HEK293T (cell line): ENCODE data around the gene COG3.

Source experiments
- ARNT ChIP-seq: fragments of 450-650 bp; IDR thresholded peaks from 2 replicates; pipeline ENCODE4 v1.6.1; 2017; ENCODE audit warnings: mild to moderate bottlenecking
- CTBP1 ChIP-seq: fragments of 450-650 bp; IDR thresholded peaks from 2 replicates; pipeline ENCODE4 v1.6.1; 2016; ENCODE audit warnings: borderline replicate concordance
- FOXA1 ChIP-seq: fragments of 450-650 bp; IDR thresholded peaks from 2 replicates; pipeline ENCODE4 v1.6.1; 2016; ENCODE audit warnings: mild to moderate bottlenecking
- FOXM1 ChIP-seq: fragments of 450-650 bp; IDR thresholded peaks from 2 replicates; pipeline ENCODE4 v1.6.1; 2017; ENCODE audit warnings: mild to moderate bottlenecking, borderline replicate concordance
- HDGF ChIP-seq: fragments of 450-650 bp; IDR thresholded peaks from 2 replicates; pipeline ENCODE4 v1.6.1; 2017; ENCODE audit warnings: antibody characterized with exemption, borderline replicate concordance
- L3MBTL2 ChIP-seq: fragments of 450-650 bp; conservative IDR thresholded peaks from 2 replicates; pipeline ENCODE4 v1.6.1; 2016; ENCODE audit warnings: mild to moderate bottlenecking
- LEF1 ChIP-seq: fragments of 450-650 bp; IDR thresholded peaks from 2 replicates; pipeline ENCODE4 v1.6.1; 2017; ENCODE audit warnings: mild to moderate bottlenecking, borderline replicate concordance
- NFRKB ChIP-seq: fragments of 450-650 bp; IDR thresholded peaks from 2 replicates; pipeline ENCODE4 v1.6.1; 2016; ENCODE audit warnings: mild to moderate bottlenecking, moderate library complexity
- SP1 ChIP-seq: fragments of 450-650 bp; IDR thresholded peaks from 2 replicates; pipeline ENCODE4 v1.6.1; 2017
- TARDBP ChIP-seq: fragments of 450-650 bp; IDR thresholded peaks from 2 replicates; pipeline ENCODE4 v1.6.1; 2016
- TF ChIP-seq, protein P1 (sequence below): fragments of 450-650 bp; IDR thresholded peaks from 2 replicates; pipeline ENCODE4 v1.6.1; 2016

DNA sequence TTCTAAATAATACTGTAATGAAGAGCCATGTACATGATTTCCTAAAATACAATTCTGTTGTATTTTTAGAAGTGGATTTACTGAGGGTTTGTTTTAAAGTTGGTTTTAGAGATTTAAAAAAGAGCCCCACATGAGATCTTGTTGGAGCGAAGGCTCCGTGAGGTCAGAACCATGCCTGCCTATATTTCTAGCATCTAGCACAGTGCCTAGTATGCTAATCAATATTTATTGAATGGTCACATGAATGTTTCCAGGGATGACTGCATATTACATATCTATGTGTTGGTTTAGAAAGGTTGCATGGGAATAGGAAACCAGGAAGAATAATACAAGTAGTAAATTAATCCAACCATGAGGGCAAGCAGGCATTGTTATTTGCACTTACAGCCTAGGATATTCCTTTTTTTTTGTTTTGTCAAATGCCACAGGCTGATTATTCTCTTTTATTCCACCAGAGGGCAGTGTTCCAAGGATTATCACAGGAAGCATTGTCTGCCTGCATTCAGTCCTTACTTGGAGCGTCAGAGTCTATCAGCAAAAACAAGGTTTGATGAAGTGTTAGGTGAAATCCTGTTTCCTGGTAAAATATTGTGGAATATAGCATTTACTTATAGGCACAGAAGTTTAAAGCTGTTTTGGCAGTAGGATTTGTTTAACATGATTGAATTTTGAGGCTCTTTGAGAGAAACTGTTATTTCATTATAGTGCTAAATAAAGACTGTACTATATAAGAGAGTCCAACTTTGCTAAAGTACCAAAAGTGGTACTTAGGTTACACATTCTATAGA lies 46.8 kb downstream of the COG3 start:
- TF ChIP-seq TARDBP (no peak), FOXM1 (no peak), NFRKB (no peak), CTBP1 (no peak), FOXA1 (no peak), SP1 (no peak), L3MBTL2 (no peak), ARNT (no peak), HDGF (no peak), LEF1 (no peak)
- TF ChIP-seq, protein P1, sequence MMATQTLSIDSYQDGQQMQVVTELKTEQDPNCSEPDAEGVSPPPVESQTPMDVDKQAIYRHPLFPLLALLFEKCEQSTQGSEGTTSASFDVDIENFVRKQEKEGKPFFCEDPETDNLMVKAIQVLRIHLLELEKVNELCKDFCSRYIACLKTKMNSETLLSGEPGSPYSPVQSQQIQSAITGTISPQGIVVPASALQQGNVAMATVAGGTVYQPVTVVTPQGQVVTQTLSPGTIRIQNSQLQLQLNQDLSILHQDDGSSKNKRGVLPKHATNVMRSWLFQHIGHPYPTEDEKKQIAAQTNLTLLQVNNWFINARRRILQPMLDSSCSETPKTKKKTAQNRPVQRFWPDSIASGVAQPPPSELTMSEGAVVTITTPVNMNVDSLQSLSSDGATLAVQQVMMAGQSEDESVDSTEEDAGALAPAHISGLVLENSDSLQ = no peak
